ENCODE measurements around the gene GALNT8. TPM values are rescaled to one million over a fixed set of nuclear protein-coding genes. Genes with fewer than 3 reads are reported as not detected.

Gene GALNT8
- total RNA-seq, 4 donors from 2014 or later, result 0.29 to 5.8 (median 0.70) TPM; not detected in 1

GRCh38 chr12:4806439-4807115 lies 86.4 kb downstream of the GALNT8 start:
- Histone ChIP-seq H3K27ac (no peak overlapping the region), H3K9me3 (no peaks in the 10 kb centered on the region)
- no peak for TF ChIP-seq POLR2A (IDR thresholded peaks at IDR 0.05)
- TF ChIP-seq CTCF (IDR thresholded peaks at IDR 0.05), result no peak

GRCh38 chr12:4807116-4807783 lies 87.0 kb downstream of the GALNT8 start:
- Histone ChIP-seq H3K27me3 (peaks cover 0 to 6% of the 10 kb centered on the region in 2 donors), H3K9me3 (no peaks in the 10 kb centered on the region), H3K4me3 (no peak overlapping the region), H3K27ac (no peak overlapping the region), H3K36me3 (no peaks in the 10 kb centered on the region), H3K4me1 (peaks cover 0 to 8% of the 10 kb centered on the region in 2 donors)
- intact Hi-C loops (cut with DNase I; ENCODE audit: low total_unique reads), result no loop called here
- DNase-seq, result no peak
- TF ChIP-seq POLR2A (IDR thresholded peaks at IDR 0.05) (no peak), CTCF (IDR thresholded peaks at IDR 0.05) (no peak)

More at GRCh38 chr12:4806439-4807115, 86.4 kb downstream of the GALNT8 start:
- Histone ChIP-seq H3K4me3 (no peak overlapping the region), H3K4me1 (peaks cover 0 to 8% of the 10 kb centered on the region in 2 donors), H3K36me3 (no peaks in the 10 kb centered on the region), H3K27me3 (peaks cover 0 to 6% of the 10 kb centered on the region in 2 donors)
- no peak for DNase-seq
- intact Hi-C loops (cut with DNase I; ENCODE audit: low total_unique reads), result no loop called here

- Histone ChIP-seq H3K27me3 (peaks cover 0 to 6% of the 10 kb centered on the region in 2 donors), H3K4me3 (no peak overlapping the region)
- intact Hi-C loops (cut with DNase I; ENCODE audit: low total_unique reads), result no loop called here
These were observed 87.6 kb downstream of the GALNT8 start for GRCh38 chr12:4807813-4808212.

GRCh38 chr12:4809013-4809448 lies 88.8 kb downstream of the GALNT8 start:
- Histone ChIP-seq H3K4me3 (peak overlapping the region; percentile 23 to 25), H3K9me3 (no peaks in the 10 kb centered on the region), H3K36me3 (no peaks in the 10 kb centered on the region), H3K4me1 (peaks cover 0 to 8% of the 10 kb centered on the region in 2 donors), H3K27ac (no peak overlapping the region), H3K27me3 (peaks cover 0 to 6% of the 10 kb centered on the region in 2 donors)
- intact Hi-C loops (cut with DNase I; ENCODE audit: low total_unique reads), result no loop called here
- DNase-seq, result no peak
- TF ChIP-seq POLR2A (IDR thresholded peaks at IDR 0.05) (no peak), CTCF (IDR thresholded peaks at IDR 0.05) (no peak)

More at GRCh38 chr12:4807813-4808212, 87.6 kb downstream of the GALNT8 start:
- no peaks in the 10 kb centered on the region for H3K9me3 ChIP-seq
- H3K4me1 ChIP-seq, result peaks cover 0 to 8% of the 10 kb centered on the region in 2 donors
- TF ChIP-seq POLR2A (IDR thresholded peaks at IDR 0.05), result no peak
- TF ChIP-seq CTCF (IDR thresholded peaks at IDR 0.05), result no peak
- no peak overlapping the region for H3K27ac ChIP-seq
- no peak for DNase-seq
- no peaks in the 10 kb centered on the region for H3K36me3 ChIP-seq

Data from uterus (tissue), 4 donors.